Muscle layer of duodenum (tissue), 2 donors: Measurements from ENCODE around the gene SND1.

Experiments
- H3K27ac ChIP-seq: one replicate; pipeline ENCODE4 v1.7.0; 2013; ENCODE audit warnings: mild to moderate bottlenecking, low read length
- H3K27me3 ChIP-seq: one replicate; pipeline ENCODE4 v1.7.0; 2013; ENCODE audit warnings: low read depth, mild to moderate bottlenecking, control low read depth, low read length
- H3K36me3 ChIP-seq, 2 donors: one replicate each; pipeline ENCODE4 v1.7.0; 2013; ENCODE audit warnings: low read length in 2 of 2, control low read depth in 1 of 2, mild to moderate bottlenecking in 1 of 2; ENCODE audit not compliant: insufficient read depth in 2 of 2, control insufficient read depth in 1 of 2
- H3K4me1 ChIP-seq, 2 donors: one replicate each; pipeline ENCODE4 v1.7.0; 2013; ENCODE audit warnings: low read length in 2 of 2, mild to moderate bottlenecking in 2 of 2, control low read depth in 1 of 2, moderate library complexity in 1 of 2; ENCODE audit not compliant: insufficient read depth in 2 of 2, control insufficient read depth in 1 of 2
- H3K4me3 ChIP-seq, 2 donors: one replicate each; pipeline ENCODE4 v1.7.0; 2013; ENCODE audit warnings: low read length in 2 of 2, low read depth in 1 of 2, mild to moderate bottlenecking in 1 of 2
- H3K9me3 ChIP-seq, 2 donors: one replicate each; pipeline ENCODE4 v1.7.0; 2013; ENCODE audit warnings: low read length in 2 of 2, control low read depth in 1 of 2, mild to moderate bottlenecking in 1 of 2; ENCODE audit not compliant: control insufficient read depth in 1 of 2
- donor health status: healthy.

Gene SND1

GRCh38 chr7:127862525-127862924 lies 210.5 kb downstream of the SND1 start:
- Histone ChIP-seq H3K27me3 (no peaks in the 10 kb centered on the region), H3K27ac (no peak overlapping the region), H3K9me3 (no peaks in the 10 kb centered on the region), H3K4me1 (peaks cover 0 to 5% of the 10 kb centered on the region in 2 donors), H3K36me3 (no peaks in the 10 kb centered on the region), H3K4me3 (no peak overlapping the region)

GRCh38 chr7:127863082-127863481 lies 211.1 kb downstream of the SND1 start:
- H3K4me3 ChIP-seq: no peak overlapping the region
- peaks cover 0 to 3% of the 10 kb centered on the region in 2 donors for H3K4me1 ChIP-seq
- no peaks in the 10 kb centered on the region for H3K9me3 ChIP-seq
- H3K27me3 ChIP-seq: no peaks in the 10 kb centered on the region
- H3K27ac ChIP-seq: no peak overlapping the region
- no peaks in the 10 kb centered on the region for H3K36me3 ChIP-seq

- Histone ChIP-seq H3K27me3 (no peaks in the 10 kb centered on the region), H3K4me1 (no peaks in the 10 kb centered on the region), H3K4me3 (no peak overlapping the region), H3K36me3 (no peaks in the 10 kb centered on the region), H3K9me3 (no peaks in the 10 kb centered on the region), H3K27ac (no peak overlapping the region)
Observed at GRCh38 chr7:127865466-127865865, 213.5 kb downstream of the SND1 start.

GRCh38 chr7:127870231-127870907 lies 218.4 kb downstream of the SND1 start:
- H3K27me3 ChIP-seq: no peaks in the 10 kb centered on the region
- H3K27ac ChIP-seq: no peak overlapping the region
- H3K36me3 ChIP-seq: no peaks in the 10 kb centered on the region
- no peaks in the 10 kb centered on the region for H3K9me3 ChIP-seq
- no peak overlapping the region for H3K4me3 ChIP-seq
- no peaks in the 10 kb centered on the region for H3K4me1 ChIP-seq

- no peaks in the 10 kb centered on the region for H3K9me3 ChIP-seq
- no peaks in the 10 kb centered on the region for H3K4me1 ChIP-seq
- no peaks in the 10 kb centered on the region for H3K27me3 ChIP-seq
- H3K27ac ChIP-seq: no peak overlapping the region
- H3K4me3 ChIP-seq: no peak overlapping the region
- H3K36me3 ChIP-seq: no peaks in the 10 kb centered on the region
Observed at GRCh38 chr7:127871226-127871625, 219.2 kb downstream of the SND1 start.

GRCh38 chr7:127872122-127872521 lies 220.1 kb downstream of the SND1 start:
- H3K27ac ChIP-seq: no peak overlapping the region
- no peak overlapping the region for H3K4me3 ChIP-seq
- H3K9me3 ChIP-seq: no peaks in the 10 kb centered on the region
- H3K36me3 ChIP-seq: no peaks in the 10 kb centered on the region
- H3K27me3 ChIP-seq: no peaks in the 10 kb centered on the region
- no peaks in the 10 kb centered on the region for H3K4me1 ChIP-seq

GRCh38 chr7:127873151-127873550 lies 221.2 kb downstream of the SND1 start:
- Histone ChIP-seq H3K4me1 (peaks cover 0 to 4% of the 10 kb centered on the region in 2 donors), H3K27ac (no peak overlapping the region), H3K36me3 (no peaks in the 10 kb centered on the region), H3K27me3 (no peaks in the 10 kb centered on the region), H3K4me3 (no peak overlapping the region), H3K9me3 (no peaks in the 10 kb centered on the region)

- H3K4me3 ChIP-seq: no peak overlapping the region
Observed at GRCh38 chr7:127873715-127874636, 222.0 kb downstream of the SND1 start.

GRCh38 chr7:127874951-127875608 lies 223.1 kb downstream of the SND1 start:
- no peaks in the 10 kb centered on the region for H3K9me3 ChIP-seq
- H3K36me3 ChIP-seq: no peaks in the 10 kb centered on the region

More at GRCh38 chr7:127873715-127874636, 222.0 kb downstream of the SND1 start:
- Histone ChIP-seq H3K27ac (no peak overlapping the region), H3K4me1 (peaks cover 0 to 4% of the 10 kb centered on the region in 2 donors), H3K27me3 (no peaks in the 10 kb centered on the region), H3K36me3 (no peaks in the 10 kb centered on the region), H3K9me3 (no peaks in the 10 kb centered on the region)

GRCh38 chr7:127876393-127876792 lies 224.4 kb downstream of the SND1 start:
- Histone ChIP-seq H3K36me3 (no peaks in the 10 kb centered on the region), H3K27ac (no peak overlapping the region), H3K27me3 (no peaks in the 10 kb centered on the region), H3K9me3 (no peaks in the 10 kb centered on the region), H3K4me3 (no peak overlapping the region), H3K4me1 (peaks cover 0 to 4% of the 10 kb centered on the region in 2 donors)

More at GRCh38 chr7:127874951-127875608, 223.1 kb downstream of the SND1 start:
- Histone ChIP-seq H3K4me3 (no peak overlapping the region), H3K4me1 (peaks cover 0 to 4% of the 10 kb centered on the region in 2 donors), H3K27me3 (no peaks in the 10 kb centered on the region), H3K27ac (no peak overlapping the region)

- H3K4me1 ChIP-seq: peaks cover 0 to 4% of the 10 kb centered on the region in 2 donors
Observed at GRCh38 chr7:127877951-127878350, 226.0 kb downstream of the SND1 start.

More at GRCh38 chr7:127877951-127878350, 226.0 kb downstream of the SND1 start:
- H3K9me3 ChIP-seq: no peaks in the 10 kb centered on the region
- no peak overlapping the region for H3K4me3 ChIP-seq
- no peak overlapping the region for H3K27ac ChIP-seq
- no peaks in the 10 kb centered on the region for H3K27me3 ChIP-seq
- no peaks in the 10 kb centered on the region for H3K36me3 ChIP-seq
